Measurements from ENCODE around the gene ZNF75A.

ZNF75A gene

GRCh38 chr16:3282103-3282729 is 23.1 kb upstream of the ZNF75A start:
- no peak for DNase-seq (ENCODE audit: low spot score)
- TF ChIP-seq, protein P1, sequence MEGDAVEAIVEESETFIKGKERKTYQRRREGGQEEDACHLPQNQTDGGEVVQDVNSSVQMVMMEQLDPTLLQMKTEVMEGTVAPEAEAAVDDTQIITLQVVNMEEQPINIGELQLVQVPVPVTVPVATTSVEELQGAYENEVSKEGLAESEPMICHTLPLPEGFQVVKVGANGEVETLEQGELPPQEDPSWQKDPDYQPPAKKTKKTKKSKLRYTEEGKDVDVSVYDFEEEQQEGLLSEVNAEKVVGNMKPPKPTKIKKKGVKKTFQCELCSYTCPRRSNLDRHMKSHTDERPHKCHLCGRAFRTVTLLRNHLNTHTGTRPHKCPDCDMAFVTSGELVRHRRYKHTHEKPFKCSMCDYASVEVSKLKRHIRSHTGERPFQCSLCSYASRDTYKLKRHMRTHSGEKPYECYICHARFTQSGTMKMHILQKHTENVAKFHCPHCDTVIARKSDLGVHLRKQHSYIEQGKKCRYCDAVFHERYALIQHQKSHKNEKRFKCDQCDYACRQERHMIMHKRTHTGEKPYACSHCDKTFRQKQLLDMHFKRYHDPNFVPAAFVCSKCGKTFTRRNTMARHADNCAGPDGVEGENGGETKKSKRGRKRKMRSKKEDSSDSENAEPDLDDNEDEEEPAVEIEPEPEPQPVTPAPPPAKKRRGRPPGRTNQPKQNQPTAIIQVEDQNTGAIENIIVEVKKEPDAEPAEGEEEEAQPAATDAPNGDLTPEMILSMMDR (IDR thresholded peaks at IDR 0.05; ENCODE audit: extremely low read depth, missing control alignments): no peak

GRCh38 chr16:3282730-3283542 is 22.4 kb upstream of the ZNF75A start, which contains the start of gene ZNF263:
ZNF263 (plus strand) TSS chr16:3283491; CDS start chr16:3283819, 328 bp downstream.
- peak; percentile 98 for DNase-seq (ENCODE audit: low spot score)
- TF ChIP-seq, protein P1 (IDR thresholded peaks at IDR 0.05; ENCODE audit: extremely low read depth, missing control alignments): no peak

- no peak for DNase-seq (ENCODE audit: low spot score)
- TF ChIP-seq, protein P1 (IDR thresholded peaks at IDR 0.05; ENCODE audit: extremely low read depth, missing control alignments): no peak
These were observed 21.5 kb upstream of the ZNF75A start for GRCh38 chr16:3283543-3284447.

GRCh38 chr16:3285131-3285530 is 20.2 kb upstream of the ZNF75A start:
- TF ChIP-seq, protein P1 (IDR thresholded peaks at IDR 0.05; ENCODE audit: extremely low read depth, missing control alignments): no peak
- no peak for DNase-seq (ENCODE audit: low spot score)

GRCh38 chr16:3289998-3290673 is 15.2 kb upstream of the ZNF75A start:
- TF ChIP-seq, protein P1 (IDR thresholded peaks at IDR 0.05; ENCODE audit: extremely low read depth, missing control alignments): no peak
- DNase-seq (ENCODE audit: low spot score): no peak

- TF ChIP-seq, protein P1 (IDR thresholded peaks at IDR 0.05; ENCODE audit: extremely low read depth, missing control alignments): no peak
- no peak for DNase-seq (ENCODE audit: low spot score)
These were observed 12.7 kb upstream of the ZNF75A start for GRCh38 chr16:3292604-3293003.

Data from GM20000 (cell line).